MG63 (cell line): ENCODE data around the gene ZNF844. TPM values are rescaled to one million over a fixed set of nuclear protein-coding genes. Genes with fewer than 3 reads are reported as not detected.

Experiments
- total RNA-seq: library from RNA; depleted of rRNA; stranded (reverse); fragments of >200 nt; shearing (Covaris generic); gene quantifications from 2 replicates; pipeline ENCODE4 v1.2.3, GENCODE V29; 2014; ENCODE audit warnings: low replicate concordance; rRNA removed

Gene ZNF844
- total RNA-seq, 1 experiment from 2014 or later = 1.7 TPM

Other genes starting within 250 kb of the ZNF844 start
- 0.40 and 0.64 TPM in 2 replicates for gene ZNF439, start 216.0 kb upstream of the ZNF844 start, total RNA-seq
- not detected in 2 replicates for gene ZNF69, start 176.9 kb upstream of the ZNF844 start, total RNA-seq
- 19.3 and 24.5 TPM in 2 replicates for gene ZNF700, start 139.6 kb upstream of the ZNF844 start, total RNA-seq
- 0.22 and 0.40 TPM in 2 replicates for gene ZNF763, start 99.7 kb upstream of the ZNF844 start, total RNA-seq
- gene ZNF433, start 29.1 kb upstream of the ZNF844 start, total RNA-seq = 15.7 and 16.1 TPM in 2 replicates
- gene ZNF878, start 11.8 kb upstream of the ZNF844 start, total RNA-seq = 0.13 and 1.1 TPM in 2 replicates
- gene ZNF20, start 75.6 kb downstream of the ZNF844 start, total RNA-seq = 7.5 and 36.6 TPM in 2 replicates
- gene ZNF625, start 92.0 kb downstream of the ZNF844 start, total RNA-seq = 5.3 and 12.4 TPM in 2 replicates
- 5.1 and 15.1 TPM in 2 replicates for gene ZNF136, start 98.4 kb downstream of the ZNF844 start, total RNA-seq
- 7.7 and 10.2 TPM in 2 replicates for gene ZNF44, start 230.2 kb downstream of the ZNF844 start, total RNA-seq